K562 (cell line): ENCODE measurements around the gene ATP7B. TPM values are rescaled to one million over a fixed set of nuclear protein-coding genes. Genes with fewer than 3 reads are reported as not detected.

Experiments
- CREB3L1 ChIP-seq: fragments of 450-650 bp; IDR thresholded peaks from 2 replicates; pipeline ENCODE4 v1.6.1; 2014; ENCODE audit warnings: low read depth, mild to moderate bottlenecking, moderate library complexity, borderline replicate concordance
- ETV1 ChIP-seq: fragments of 450-650 bp; conservative IDR thresholded peaks from 2 replicates; pipeline ENCODE4 v1.6.1; 2016; ENCODE audit warnings: missing genetic modification characterization, control low read depth, low read depth, missing compliant biosample characterization
- FUS ChIP-seq: fragments of 200-400 bp; formaldehyde crosslinking; optimal IDR thresholded peaks from 2 replicates; pipeline ENCODE3; 2017; ENCODE audit warnings: low read depth, low read length
- GATA2 ChIP-seq: sonication (generic); formaldehyde crosslinking; IDR thresholded peaks from 2 replicates; pipeline ENCODE4 v1.4.0; 2020; ENCODE audit warnings: mild to moderate bottlenecking, missing genetic modification reagents
- ID3 ChIP-seq, 2 experiments: fragments of 250-450 bp in 1 of 2; fragments of 450-650 bp in 1 of 2; sonication (Bioruptor Pico) in 1 of 2; IDR thresholded peaks; 2 replicates each; pipeline versions ENCODE4 v1.6.1 to v1.8.0; 2016 to 2021; ENCODE audit warnings: mild to moderate bottlenecking in 2 of 2, moderate library complexity in 2 of 2, missing compliant biosample characterization in 1 of 2, missing genetic modification characterization in 1 of 2
- KLF13 ChIP-seq: fragments of 450-650 bp; IDR thresholded peaks from 2 replicates; pipeline ENCODE4 v1.6.1; 2016; ENCODE audit warnings: missing genetic modification characterization, low read depth, mild to moderate bottlenecking, missing compliant biosample characterization, moderate library complexity, borderline replicate concordance
- NKRF ChIP-seq: fragments of 450-650 bp; IDR thresholded peaks from 2 replicates; pipeline ENCODE4 v1.6.1; 2016; ENCODE audit warnings: borderline replicate concordance
- POLR2G ChIP-seq: fragments of 200-400 bp; formaldehyde crosslinking; IDR thresholded peaks from 2 replicates; pipeline ENCODE4 v1.6.1; 2017; ENCODE audit warnings: low read depth, mild to moderate bottlenecking, antibody characterized with exemption, low read length, moderate library complexity
- RBM34 ChIP-seq: fragments of 200-400 bp; formaldehyde crosslinking; IDR thresholded peaks from 2 replicates; pipeline ENCODE4 v1.6.1; 2018; ENCODE audit warnings: low read length, borderline replicate concordance; ENCODE audit not compliant: insufficient read depth
- SAFB2 ChIP-seq: fragments of 200-400 bp; formaldehyde crosslinking; IDR thresholded peaks from 2 replicates; pipeline ENCODE4 v1.6.1; 2018; ENCODE audit warnings: borderline replicate concordance, low read length, low read depth, moderate library complexity; ENCODE audit not compliant: severe bottlenecking
- TAF7 ChIP-seq: fragments of 450-650 bp; IDR thresholded peaks from 2 replicates; pipeline ENCODE4 v1.6.1; 2016; ENCODE audit warnings: missing genetic modification characterization, missing compliant biosample characterization
- TAL1 ChIP-seq: fragments of 450-650 bp; IDR thresholded peaks from 2 replicates; pipeline ENCODE4 v1.6.1; 2016; ENCODE audit warnings: mild to moderate bottlenecking
- ZNF277 ChIP-seq: fragments of 250-450 bp; sonication (Bioruptor Pico); IDR thresholded peaks from 2 replicates; pipeline ENCODE4 v1.8.0; 2022; ENCODE audit warnings: inconsistent platforms, mild to moderate bottlenecking, moderate library complexity, borderline replicate concordance
- polyA plus RNA-seq, 8 experiments: library from polyadenylated mRNA; depleted of rRNA in 4 of 8; stranded (reverse) in 5 of 8; unstranded in 3 of 8; fragments of >200 nt; fragmentation: Nextera tagmentation in 2 of 8; fragmentation: Illumina TruSeq in 1 of 8; extraction: Ambion mirVana in 2 of 8; extraction: Trizol in 1 of 8; gene quantifications; 2 replicates each; pipeline versions ENCODE4 v1.2.1 to v1.2.3, GENCODE V29; 2011 to 2014; ENCODE audit warnings: inconsistent platforms in 1 of 8, missing spikeins in 1 of 8
- total RNA-seq, 7 experiments: library from RNA; depleted of rRNA in 6 of 7; stranded (reverse); fragments of >200 nt in 6 of 7; fragmentation: Illumina TruSeq in 2 of 7; extraction: Trizol in 2 of 7; gene quantifications; 2 replicates each; pipeline versions ENCODE4 v1.2.1 to v1.2.3, GENCODE V29; 2011 to 2021; ENCODE audit warnings: low replicate concordance in 1 of 7

Gene ATP7B
- total and polyA plus RNA-seq, 9 of the 15 experiments (the other 6 are each of a cell fraction or from before 2014, with no cell fraction given) = 1.1 to 20.4 (median 8.5) TPM

GRCh38 chr13:52022356-52022755, 11.1 kb upstream of the ATP7B start (continued):
- no peak for TF ChIP-seq ZNF277 (CRISPR knock-in tag)
- no peak for TF ChIP-seq RBM34
- no peak for TF ChIP-seq KLF13 (tag)
- no peak for TF ChIP-seq NKRF
- 0 out of 2 replicates have a peak, but pooled peaks have one; percentile 8 for TF ChIP-seq GATA2 (CRISPR knock-in tag)
- TF ChIP-seq ID3 (CRISPR knock-in tag; IDR thresholded peaks at IDR 0.05) = no peak
- no peak for TF ChIP-seq ID3 (tag; IDR thresholded peaks at IDR 0.05)
- no peak for TF ChIP-seq SAFB2
- peak; percentile 54; the same call in 1 of the 2 replicates for TF ChIP-seq TAL1
- TF ChIP-seq POLR2G = no peak
- TF ChIP-seq FUS = no peak
- no peak for TF ChIP-seq CREB3L1
- TF ChIP-seq TAF7 (tag) = no peak
- no peak for TF ChIP-seq ETV1 (tag)
